ENCODE results near the gene IGSF3. TPM values are rescaled to one million over a fixed set of nuclear protein-coding genes. Genes with fewer than 3 reads are reported as not detected.
A peak's percentile ranks its signal among the peaks of the same experiment; 100 is the strongest.

IGSF3 gene
- total RNA-seq, 4 donors from 2014 or later = 2.5 to 14.3 (median 8.5) TPM

- intact Hi-C loops (cut with DNase I) = no loop called here
- H3K27me3 ChIP-seq = no peaks in the 10 kb centered on the region
- WGBS = 89% methylated on average over 2 of the region's 2 CpGs
- no peak for DNase-seq (ENCODE audit: extremely low spot score)
- TF ChIP-seq CTCF (IDR thresholded peaks at IDR 0.05) (no peak), POLR2AphosphoS5 (IDR thresholded peaks at IDR 0.05) (no peak), EP300 (IDR thresholded peaks at IDR 0.05) (no peak), POLR2A (IDR thresholded peaks at IDR 0.05; ENCODE audit: low read depth) (no peak)
- no peak overlapping the region for H3K27ac ChIP-seq (replicated peaks in 1 of 4)
- H3K9me3 ChIP-seq = no peaks in the 10 kb centered on the region
- no peaks in the 10 kb centered on the region for H3K36me3 ChIP-seq
- no peak overlapping the region for H3K4me3 ChIP-seq
- peaks cover 0 to 24% (median 20%) of the 10 kb centered on the region in 4 donors for H3K4me1 ChIP-seq
Observed at GRCh38 chr1:116706123-116706522, 38.6 kb upstream of the IGSF3 start.

DNA sequence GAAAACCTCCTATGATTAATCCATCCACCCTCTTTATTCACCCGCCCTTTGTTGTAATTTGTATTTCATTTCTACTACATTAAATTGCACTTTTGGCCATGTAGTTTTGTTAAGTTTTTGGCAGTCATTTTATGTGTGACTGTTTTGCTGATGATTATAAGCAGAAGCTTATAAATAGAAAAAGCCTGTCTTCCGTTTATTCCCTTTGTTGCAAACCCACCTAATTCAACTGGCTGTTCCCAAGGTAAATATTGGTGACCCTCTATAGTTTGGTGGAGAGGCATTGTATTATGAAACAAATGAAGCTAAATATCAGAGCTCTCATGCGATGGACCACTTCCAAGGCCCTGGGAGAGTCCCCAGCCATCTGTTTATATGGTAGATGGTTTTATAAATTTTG, 36.7 kb upstream of the IGSF3 start:
- TF ChIP-seq EP300 (IDR thresholded peaks at IDR 0.05) (no peak), POLR2AphosphoS5 (IDR thresholded peaks at IDR 0.05) (no peak), POLR2A (IDR thresholded peaks at IDR 0.05; ENCODE audit: low read depth) (no peak), CTCF (IDR thresholded peaks at IDR 0.05) (no peak)
- WGBS = 36% methylated on average over 3 of the region's 3 CpGs
- Histone ChIP-seq H3K36me3 (no peaks in the 10 kb centered on the region), H3K27ac (replicated peaks in 1 of 4) (no peak overlapping the region), H3K27me3 (no peaks in the 10 kb centered on the region), H3K9me3 (no peaks in the 10 kb centered on the region), H3K4me3 (no peak overlapping the region), H3K4me1 (peaks cover 0 to 12% (median 9%) of the 10 kb centered on the region in 4 donors)
- intact Hi-C loops (cut with DNase I) = no loop called here
- DNase-seq (ENCODE audit: extremely low spot score) = no peak

- Histone ChIP-seq H3K36me3 (no peaks in the 10 kb centered on the region), H3K27ac (replicated peaks in 1 of 4) (no peak overlapping the region), H3K9me3 (no peaks in the 10 kb centered on the region), H3K4me3 (no peak overlapping the region), H3K27me3 (no peaks in the 10 kb centered on the region), H3K4me1 (peaks cover 0 to 8% (median 6%) of the 10 kb centered on the region in 4 donors)
- intact Hi-C loops (cut with DNase I) = no loop called here
- TF ChIP-seq EP300 (IDR thresholded peaks at IDR 0.05) (no peak), CTCF (IDR thresholded peaks at IDR 0.05) (no peak), POLR2A (IDR thresholded peaks at IDR 0.05; ENCODE audit: low read depth) (no peak), POLR2AphosphoS5 (IDR thresholded peaks at IDR 0.05) (no peak)
- DNase-seq (ENCODE audit: extremely low spot score) = no peak
Observed at GRCh38 chr1:116699605-116700004, 32.1 kb upstream of the IGSF3 start.

DNA sequence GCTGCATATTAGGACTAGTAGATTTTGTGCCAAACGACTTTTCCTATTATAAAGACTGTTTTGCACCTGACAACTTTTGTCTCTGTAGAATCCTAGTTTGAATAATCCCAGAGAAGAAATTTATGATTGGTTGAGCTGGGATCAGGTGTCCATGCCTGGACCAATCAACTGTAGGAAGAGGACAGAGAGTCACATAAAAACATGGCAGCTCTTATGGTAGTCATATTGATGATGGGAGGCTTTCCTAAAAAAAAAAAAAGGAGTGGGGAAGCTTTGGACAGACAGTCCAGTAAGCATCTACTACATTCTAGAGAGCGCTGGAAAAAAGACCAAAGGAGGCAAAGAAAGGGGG, 30.7 kb upstream of the IGSF3 start:
- Histone ChIP-seq H3K27me3 (no peaks in the 10 kb centered on the region), H3K9me3 (no peaks in the 10 kb centered on the region), H3K36me3 (no peaks in the 10 kb centered on the region), H3K4me3 (no peak overlapping the region), H3K4me1 (no peaks in the 10 kb centered on the region), H3K27ac (replicated peaks in 1 of 4) (no peak overlapping the region)
- WGBS = 82% methylated on average over 2 of the region's 2 CpGs
- intact Hi-C loops (cut with DNase I) = no loop called here
- TF ChIP-seq CTCF (IDR thresholded peaks at IDR 0.05) (no peak), EP300 (IDR thresholded peaks at IDR 0.05) (no peak), POLR2AphosphoS5 (IDR thresholded peaks at IDR 0.05) (no peak)
- no peak for DNase-seq (ENCODE audit: extremely low spot score)

DNA sequence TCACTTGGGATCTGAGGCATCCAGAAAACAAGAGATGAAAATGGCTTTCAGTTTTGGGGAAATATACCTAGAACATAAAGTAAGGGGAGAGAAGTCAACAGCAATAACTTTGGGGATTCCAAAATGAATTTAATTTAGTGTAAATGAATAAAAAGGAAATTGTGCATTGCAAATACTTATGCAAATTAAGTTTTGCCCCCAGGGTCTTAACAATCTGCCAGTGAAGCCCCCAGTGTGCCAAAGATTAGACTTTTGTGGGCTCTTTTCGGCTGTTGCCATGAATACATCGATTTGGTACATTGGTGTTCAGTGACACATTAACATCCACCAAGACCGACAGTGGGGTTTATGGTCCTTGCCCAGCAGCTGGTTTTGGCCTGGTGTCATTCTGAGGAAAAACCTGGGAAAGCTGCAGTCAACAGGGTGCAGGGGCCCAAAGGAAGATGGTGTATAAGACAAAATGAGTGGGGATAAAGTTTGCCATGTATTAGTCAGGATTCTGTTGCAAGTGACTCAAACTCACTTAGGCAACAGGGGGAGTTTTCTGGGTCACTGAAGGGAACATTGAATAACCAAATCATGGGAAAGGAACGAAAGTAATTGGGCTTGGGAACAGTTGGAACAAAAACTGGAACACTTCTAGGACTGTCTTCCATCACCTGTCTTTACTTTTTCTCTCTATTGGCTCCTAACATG, 30.2 kb upstream of the IGSF3 start:
- WGBS = 80% methylated on average over 4 of the region's 4 CpGs
- no peak overlapping the region for H3K4me3 ChIP-seq
- H3K36me3 ChIP-seq = no peaks in the 10 kb centered on the region
- no peak for TF ChIP-seq POLR2A (IDR thresholded peaks at IDR 0.05; ENCODE audit: low read depth)
- DNase-seq (ENCODE audit: extremely low spot score) = peak; percentile 86
- H3K9me3 ChIP-seq = no peaks in the 10 kb centered on the region
- H3K27ac ChIP-seq (replicated peaks in 1 of 4) = no peak overlapping the region
- H3K4me1 ChIP-seq = no peaks in the 10 kb centered on the region
- H3K27me3 ChIP-seq = no peaks in the 10 kb centered on the region
- intact Hi-C loops (cut with DNase I) = no loop called here
